ENCODE data around the gene ZNF766. TPM values are rescaled to one million over a fixed set of nuclear protein-coding genes. Genes with fewer than 3 reads are reported as not detected.
"Not testable (repeated sequence)": the region's sequence is repeated elsewhere in the genome, so short reads cannot be mapped to it uniquely, and the experiment has no call there.

Gene ZNF766
- total RNA-seq, 1 donor from 2014 or later = 21.5 TPM

DNA sequence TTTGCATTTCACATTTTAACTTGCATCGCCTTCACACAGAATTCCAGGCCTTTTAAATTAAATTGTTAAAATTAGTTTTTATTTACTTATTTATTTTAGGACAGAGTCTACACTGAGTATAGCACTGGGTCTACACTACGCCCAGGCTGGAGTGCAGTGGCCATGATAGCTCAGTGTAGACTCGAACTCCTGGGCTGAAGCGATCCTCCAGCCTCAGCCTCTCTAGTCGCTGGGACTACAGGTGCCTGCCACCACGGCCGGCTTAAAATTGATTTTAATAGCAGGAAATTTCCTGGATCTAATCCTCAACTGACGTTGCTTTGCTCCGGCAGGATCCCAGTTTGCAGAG lies 66.4 kb downstream of the ZNF766 start:
- Mint-ChIP-seq H3K9me3 (peaks cover 18% of the 10 kb centered on the region), H3K27me3 (ENCODE audit: low read depth) (peaks cover 3% of the 10 kb centered on the region), H3K27ac (ENCODE audit: unreplicated experiment) (no peak overlapping the region), H3K4me3 (peak overlapping the region; percentile 100), H3K4me1 (peaks cover 15% of the 10 kb centered on the region), H3K36me3 (ENCODE audit: low read depth) (peaks cover 41% of the 10 kb centered on the region)
- no peak for TF ChIP-seq CTCF (conservative IDR thresholded peaks at IDR 0.05)
- no peak for DNase-seq (ENCODE audit: low read depth, low spot score)

DNA sequence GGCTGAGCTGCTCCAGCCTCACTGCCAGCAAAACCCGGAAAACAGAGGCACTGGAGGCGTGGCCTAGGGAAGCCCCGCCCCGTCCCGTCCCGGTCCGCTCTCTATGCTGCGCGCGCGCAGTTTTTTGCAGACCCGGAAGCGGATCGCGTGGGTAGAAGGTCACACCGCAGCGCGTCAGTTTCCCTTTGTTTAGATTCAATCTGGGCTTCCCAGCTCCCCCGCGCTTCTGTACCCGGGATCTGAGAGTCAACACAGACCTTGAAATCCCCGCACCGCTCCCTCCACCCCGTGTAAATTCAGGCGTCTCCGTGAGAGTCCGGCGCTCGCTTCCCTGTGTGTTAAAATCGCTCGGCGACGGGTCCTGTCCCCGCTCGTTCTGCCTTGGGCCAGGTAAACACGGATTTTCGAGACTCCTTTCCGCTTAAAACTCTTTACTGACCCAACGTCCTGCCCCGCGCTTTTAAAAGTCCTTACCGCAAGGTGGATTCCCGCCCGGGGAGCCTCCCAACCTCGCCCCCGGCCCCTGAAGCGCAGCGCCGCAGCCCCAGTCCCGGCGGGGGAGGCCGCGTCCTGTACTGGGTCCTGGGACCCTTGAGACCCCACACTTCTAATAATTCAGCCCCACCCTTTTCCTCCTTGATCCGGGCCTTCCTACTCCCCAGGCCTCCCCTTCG lies 66.9 kb downstream of the ZNF766 start, which contains the start of gene ZNF610:
Gene ZNF610 (plus strand): TSS at position 127 of the 674 bp plus-strand sequence. CDS start 12,930 bp downstream, outside the sequence.
- peak within 1 kb of the TSS; percentile 97 for H3K27ac Mint-ChIP-seq (ENCODE audit: unreplicated experiment)
- peak within 1 kb of the TSS; percentile 100 for H3K4me3 Mint-ChIP-seq
- peaks cover 16% of the 10 kb centered on the region for H3K9me3 Mint-ChIP-seq
- DNase-seq (ENCODE audit: low read depth, low spot score) = peak; percentile 82
- no peak for TF ChIP-seq CTCF (conservative IDR thresholded peaks at IDR 0.05)
- H3K4me1 Mint-ChIP-seq = peaks cover 15% of the 10 kb centered on the region
- peaks cover 38% of the 10 kb centered on the region for H3K36me3 Mint-ChIP-seq (ENCODE audit: low read depth)
- peaks cover 3% of the 10 kb centered on the region for H3K27me3 Mint-ChIP-seq (ENCODE audit: low read depth)

DNA sequence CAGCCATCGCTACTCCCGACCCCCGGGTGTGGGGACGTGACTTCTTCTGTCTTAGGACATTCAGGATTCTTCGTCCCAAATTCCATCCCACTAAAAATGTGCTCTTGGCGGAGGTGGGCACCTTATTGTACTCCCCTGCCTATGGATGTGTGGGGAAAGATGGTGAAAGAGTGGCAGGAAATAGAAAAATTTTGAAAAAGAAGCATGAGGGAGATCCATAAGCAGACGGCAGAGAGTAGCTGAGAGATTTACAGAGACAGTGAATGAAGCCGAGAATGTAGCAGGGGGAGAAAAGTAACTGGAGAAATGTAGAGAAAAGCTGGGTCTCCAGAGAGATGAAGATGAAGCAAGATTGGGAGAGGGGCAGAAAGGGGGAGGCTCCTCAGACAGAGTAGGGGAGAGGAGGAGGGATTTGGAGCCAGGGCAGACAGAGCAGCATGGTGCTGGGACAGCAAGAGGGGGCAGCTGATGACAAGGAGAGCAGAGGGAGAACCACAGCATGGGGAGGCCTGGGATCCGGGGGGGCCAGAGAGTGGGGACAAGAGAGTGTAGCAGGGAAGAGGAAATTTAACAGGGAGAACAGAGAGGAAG lies 67.5 kb downstream of the ZNF766 start:
- Mint-ChIP-seq H3K4me1 (peaks cover 15% of the 10 kb centered on the region), H3K4me3 (peak overlapping the region; percentile 100), H3K36me3 (ENCODE audit: low read depth) (peaks cover 32% of the 10 kb centered on the region), H3K27ac (ENCODE audit: unreplicated experiment) (peak overlapping the region; percentile 97), H3K27me3 (ENCODE audit: low read depth) (peaks cover 3% of the 10 kb centered on the region), H3K9me3 (peaks cover 12% of the 10 kb centered on the region)
- no peak for TF ChIP-seq CTCF (conservative IDR thresholded peaks at IDR 0.05)
- DNase-seq (ENCODE audit: low read depth, low spot score) = no peak

- Mint-ChIP-seq H3K4me1 (peaks cover 18% of the 10 kb centered on the region), H3K36me3 (ENCODE audit: low read depth) (peaks cover 21% of the 10 kb centered on the region), H3K4me3 (peak overlapping the region; percentile 79)
- H3K27me3 Mint-ChIP-seq (ENCODE audit: low read depth); H3K27ac Mint-ChIP-seq (ENCODE audit: unreplicated experiment); DNase-seq (ENCODE audit: low read depth, low spot score); H3K9me3 Mint-ChIP-seq: not testable (repeated sequence)
These were observed 69.6 kb downstream of the ZNF766 start for GRCh38 chr19:52339022-52339421.

GRCh38 chr19:52343548-52343947 lies 74.2 kb downstream of the ZNF766 start:
- peaks cover 3% of the 10 kb centered on the region for H3K9me3 Mint-ChIP-seq
- no peaks in the 10 kb centered on the region for H3K27me3 Mint-ChIP-seq (ENCODE audit: low read depth)
- TF ChIP-seq CTCF (conservative IDR thresholded peaks at IDR 0.05) = peak; percentile 69
- H3K4me3 Mint-ChIP-seq = peak overlapping the region; percentile 68
- peak; percentile 57 for DNase-seq (ENCODE audit: low read depth, low spot score)
- H3K27ac Mint-ChIP-seq (ENCODE audit: unreplicated experiment) = no peak overlapping the region
- H3K36me3 Mint-ChIP-seq (ENCODE audit: low read depth) = peaks cover 19% of the 10 kb centered on the region
- peaks cover 3% of the 10 kb centered on the region for H3K4me1 Mint-ChIP-seq

- TF ChIP-seq CTCF (conservative IDR thresholded peaks at IDR 0.05) = no peak
- Mint-ChIP-seq H3K4me3 (no peak overlapping the region), H3K36me3 (ENCODE audit: low read depth) (peaks cover 24% of the 10 kb centered on the region), H3K9me3 (peaks cover 3% of the 10 kb centered on the region), H3K4me1 (peaks cover 3% of the 10 kb centered on the region), H3K27me3 (ENCODE audit: low read depth) (no peaks in the 10 kb centered on the region), H3K27ac (ENCODE audit: unreplicated experiment) (peak overlapping the region; percentile 88)
- no peak for DNase-seq (ENCODE audit: low read depth, low spot score)
These were observed 75.8 kb downstream of the ZNF766 start for GRCh38 chr19:52345162-52345561.
